H1 (cell line): Measurements from ENCODE around the gene NXNL2. TPM values are rescaled to one million over a fixed set of nuclear protein-coding genes. Genes with fewer than 3 reads are reported as not detected.

Experiments
- CTCF ChIA-PET: fragments of 300-600 bp; sonication (Branson Sonifier 250); formaldehyde crosslinking; loops from one replicate; lab custom pipeline; 2021; ENCODE audit not compliant: partially characterized antibody; lab: Charles Lee
- POLR2A ChIA-PET: fragments of 300-600 bp; sonication (Branson Sonifier 250); formaldehyde crosslinking; loops from one replicate; lab custom pipeline; 2021; ENCODE audit warnings: inconsistent platforms; ENCODE audit not compliant: partially characterized antibody; lab: Charles Lee
- DNase-seq, 2 experiments: peaks; one replicate each; pipeline versions ENCODE4 v3.0.0 to v3.0.0-alpha.2; 2010 to 2022; ENCODE audit warnings: low spot score in 2 of 2, low read depth in 1 of 2, mixed read lengths in 1 of 2
- FAIRE-seq: peaks from 2 replicates; lab custom pipeline; 2011; peaks lifted over from hg19 to GRCh38; lab: Jason Lieb, UNC
- H2AFZ ChIP-seq: 2 replicates; pipeline ENCODE4 v1.8.1; 2012; ENCODE audit warnings: low read length, inconsistent platforms
- H2AK5ac ChIP-seq: 2 replicates; pipeline ENCODE4 v1.6.1; 2013; ENCODE audit warnings: low read depth, low read length
- H2BK120ac ChIP-seq: replicated peaks from 2 replicates; pipeline ENCODE3; 2013; ENCODE audit warnings: low read depth, low read length, inconsistent platforms
- H2BK12ac ChIP-seq: 2 replicates; pipeline ENCODE4 v1.6.1; 2013; ENCODE audit warnings: low read depth, low read length
- H2BK15ac ChIP-seq: 2 replicates; pipeline ENCODE4 v1.6.1; 2013; ENCODE audit warnings: low read length
- H2BK20ac ChIP-seq: 2 replicates; pipeline ENCODE4 v1.6.1; 2013; ENCODE audit warnings: low read length
- H2BK5ac ChIP-seq: 2 replicates; pipeline ENCODE4 v1.6.1; 2013; ENCODE audit warnings: low read depth, low read length
- H3K14ac ChIP-seq: 2 replicates; pipeline ENCODE4 v1.6.1; 2013; ENCODE audit warnings: inconsistent platforms; ENCODE audit not compliant: insufficient read length
- H3K18ac ChIP-seq: 2 replicates; pipeline ENCODE4 v1.6.1; 2013; ENCODE audit warnings: low read length; ENCODE audit errors: extremely low read depth
- H3K23ac ChIP-seq: 2 replicates; pipeline ENCODE4 v1.6.1; 2013; ENCODE audit warnings: inconsistent platforms; ENCODE audit not compliant: insufficient read length
- H3K23me2 ChIP-seq: 2 replicates; pipeline ENCODE4 v1.6.1; 2013; ENCODE audit warnings: low read depth, low read length
- H3K27ac ChIP-seq: 2 replicates; pipeline ENCODE4 v1.6.1; 2011; ENCODE audit warnings: low read depth, low read length, inconsistent platforms
- H3K27me3 ChIP-seq, 4 experiments: replicated peaks in 1 of 4; 1 replicate in 1 of 4; 2 replicates in 3 of 4; pipeline versions ENCODE4 v1.6.1 to v1.8.1; 2011 to 2013; ENCODE audit warnings: low read length in 3 of 4, mild to moderate bottlenecking in 3 of 4, inconsistent platforms in 2 of 4, mixed read lengths in 2 of 4, moderate library complexity in 1 of 4; ENCODE audit not compliant: control insufficient read depth in 3 of 4, insufficient read depth in 3 of 4; ENCODE audit errors: extremely low read depth in 1 of 4
- H3K36me3 ChIP-seq, 4 experiments: 2 replicates each; pipeline versions ENCODE4 v1.6.1 to v1.8.1; 2011 to 2013; ENCODE audit warnings: mild to moderate bottlenecking in 4 of 4, low read length in 3 of 4, moderate library complexity in 2 of 4, control low read depth in 1 of 4, inconsistent platforms in 1 of 4; ENCODE audit not compliant: insufficient read depth in 4 of 4, control insufficient read depth in 2 of 4
- H3K4ac ChIP-seq: replicated peaks from 2 replicates; pipeline ENCODE3; 2013; ENCODE audit warnings: low read length, low read depth, mixed read lengths, inconsistent platforms; ENCODE audit not compliant: insufficient read length
- H3K4me1 ChIP-seq, 4 experiments: replicated peaks in 1 of 4; 1 replicate in 1 of 4; 2 replicates in 3 of 4; pipeline versions ENCODE4 v1.6.1 to v1.8.1; 2011 to 2013; ENCODE audit warnings: low read length in 3 of 4, inconsistent platforms in 2 of 4, mixed read lengths in 1 of 4; ENCODE audit not compliant: insufficient read depth in 4 of 4, control insufficient read depth in 3 of 4
- H3K4me2 ChIP-seq, 2 experiments: 2 replicates each; pipeline versions ENCODE4 v1.6.1 to v1.8.1; 2011 to 2013; ENCODE audit warnings: low read depth in 2 of 2, low read length in 2 of 2, control low read depth in 1 of 2, inconsistent platforms in 1 of 2, mild to moderate bottlenecking in 1 of 2; ENCODE audit not compliant: insufficient read depth in 1 of 2
- H3K4me3 ChIP-seq, 4 experiments: fragments of 200-600, 300-600 bp in 1 of 4; sonication (generic), shearing (Covaris generic), sonication (Bioruptor Twin) in 1 of 4; 2 replicates each; pipeline versions ENCODE4 v1.5.1 to v1.8.1; 2011 to 2016; ENCODE audit warnings: low read length in 4 of 4, low read depth in 3 of 4, control low read depth in 2 of 4, inconsistent platforms in 2 of 4, mild to moderate bottlenecking in 2 of 4, mixed read lengths in 1 of 4, moderate library complexity in 1 of 4; ENCODE audit not compliant: insufficient read depth in 2 of 4; ENCODE audit errors: extremely low read depth in 1 of 4
- H3K56ac ChIP-seq: replicated peaks from 2 replicates; pipeline ENCODE3; 2013; ENCODE audit warnings: low read depth, mild to moderate bottlenecking, mixed read lengths, low read length, inconsistent platforms; ENCODE audit not compliant: insufficient read length
- H3K79me1 ChIP-seq: 2 replicates; pipeline ENCODE4 v1.6.1; 2013; ENCODE audit warnings: low read depth, low read length, control low read depth
- H3K79me2 ChIP-seq, 2 experiments: 2 replicates each; pipeline versions ENCODE4 v1.6.1 to v1.8.1; 2012 to 2013; ENCODE audit warnings: low read length in 2 of 2, mild to moderate bottlenecking in 2 of 2, inconsistent platforms in 1 of 2; ENCODE audit not compliant: insufficient read depth in 2 of 2, control insufficient read depth in 1 of 2
- H3K9ac ChIP-seq, 4 experiments: replicated peaks in 1 of 4; 1 replicate in 1 of 4; 2 replicates in 3 of 4; pipeline versions ENCODE4 v1.6.1 to v1.8.1; 2011 to 2013; ENCODE audit warnings: low read depth in 3 of 4, low read length in 3 of 4, control low read depth in 2 of 4, mild to moderate bottlenecking in 2 of 4, moderate library complexity in 2 of 4, inconsistent platforms in 1 of 4; ENCODE audit errors: extremely low read depth in 1 of 4
- H3K9me3 ChIP-seq, 2 experiments: 2 replicates each; pipeline versions ENCODE4 v1.6.1 to v1.8.1; 2012 to 2013; ENCODE audit warnings: mild to moderate bottlenecking in 2 of 2, moderate library complexity in 2 of 2, control low read depth in 1 of 2, inconsistent platforms in 1 of 2, low read depth in 1 of 2, low read length in 1 of 2, mixed read lengths in 1 of 2; ENCODE audit not compliant: insufficient read depth in 2 of 2
- H4K20me1 ChIP-seq, 2 experiments: replicated peaks in 1 of 2; 2 replicates each; pipeline versions ENCODE3 to v1.8.1; 2011 to 2013; ENCODE audit warnings: inconsistent platforms in 2 of 2, low read length in 2 of 2, mild to moderate bottlenecking in 1 of 2; ENCODE audit not compliant: insufficient read depth in 2 of 2, control insufficient read depth in 1 of 2
- H4K5ac ChIP-seq: 2 replicates; pipeline ENCODE4 v1.6.1; 2013; ENCODE audit warnings: low read length, low read depth, mixed read lengths, inconsistent platforms; ENCODE audit not compliant: insufficient read length
- H4K8ac ChIP-seq: 2 replicates; pipeline ENCODE4 v1.8.0; 2013; ENCODE audit warnings: mild to moderate bottlenecking, moderate library complexity, low read length, inconsistent platforms; ENCODE audit not compliant: insufficient read depth; ENCODE audit errors: extremely low read depth
- H4K91ac ChIP-seq: replicated peaks from 2 replicates; pipeline ENCODE3; 2013; ENCODE audit warnings: low read length, mixed read lengths, inconsistent platforms; ENCODE audit not compliant: insufficient read length
- BCL11A ChIP-seq, 2 experiments: IDR thresholded peaks; one replicate each; pipeline ENCODE4 v1.6.1; 2011; ENCODE audit warnings: low read depth in 2 of 2, low read length in 2 of 2, mild to moderate bottlenecking in 2 of 2
- CHD2 ChIP-seq: IDR thresholded peaks from 2 replicates; pipeline ENCODE4 v1.6.1; 2012; ENCODE audit warnings: low read length, improper control_type of control experiment
- POU5F1 ChIP-seq: IDR thresholded peaks from 2 replicates; pipeline ENCODE4 v1.6.1; 2011; ENCODE audit warnings: low read depth, mild to moderate bottlenecking, low read length, moderate library complexity
- SP2 ChIP-seq: IDR thresholded peaks from 2 replicates; pipeline ENCODE4 v1.6.1; 2012; ENCODE audit warnings: mild to moderate bottlenecking, low read length, inconsistent platforms
- SP4 ChIP-seq: IDR thresholded peaks from 2 replicates; pipeline ENCODE4 v1.6.1; 2012; ENCODE audit warnings: low read length, inconsistent platforms
- TAF7 ChIP-seq: optimal IDR thresholded peaks from 2 replicates; pipeline ENCODE3; 2011; ENCODE audit warnings: low read depth, mild to moderate bottlenecking, inconsistent platforms, low read length, moderate library complexity, borderline replicate concordance
- WGBS, 2 experiments: shearing (Covaris generic) in 1 of 2; methylation state at CpG; one replicate each; pipeline versions ENCODE4 v1.1.6 to v1.1.7; 2013 to 2015; ENCODE audit warnings: low lambda C conversion rate in 2 of 2, mixed read lengths in 2 of 2, inconsistent platforms in 1 of 2, low coverage in 1 of 2, missing lambda C conversion rate in 1 of 2; ENCODE audit not compliant: insufficient replicate concordance in 2 of 2, insufficient coverage in 1 of 2, insufficient read length in 1 of 2; ENCODE audit errors: extremely low coverage in 1 of 2, missing lambda C conversion rate in 1 of 2; 5-methylcytosine and 5-hydroxymethylcytosine counted together
- polyA plus RNA-seq, 7 experiments: library from polyadenylated mRNA; depleted of rRNA in 3 of 7; stranded (reverse) in 5 of 7; unstranded in 2 of 7; fragments of >200 nt in 5 of 7; fragments of 200-250 nt in 2 of 7; gene quantifications; 1 replicate in 5 of 7; 2 replicates in 1 of 7; 4 replicates in 1 of 7; pipeline versions ENCODE4 v1.2.1 to v1.2.3, GENCODE V29; 2011 to 2013; ENCODE audit warnings: missing spikeins in 2 of 7, mixed read lengths in 2 of 7
- total RNA-seq: library from RNA; stranded (reverse); fragmentation: NEBNext Ultra II Directional; extraction: Animal tissue kit (Norgen Biotek cat#: 25700); gene quantifications from 2 replicates; pipeline ENCODE4 v1.2.1, GENCODE V29; 2021

Gene NXNL2
- total and polyA plus RNA-seq, 2 of the 8 experiments (the other 6 are each of a cell fraction or from before 2014, with no cell fraction given), result 1.9 to 2.6 TPM

DNA sequence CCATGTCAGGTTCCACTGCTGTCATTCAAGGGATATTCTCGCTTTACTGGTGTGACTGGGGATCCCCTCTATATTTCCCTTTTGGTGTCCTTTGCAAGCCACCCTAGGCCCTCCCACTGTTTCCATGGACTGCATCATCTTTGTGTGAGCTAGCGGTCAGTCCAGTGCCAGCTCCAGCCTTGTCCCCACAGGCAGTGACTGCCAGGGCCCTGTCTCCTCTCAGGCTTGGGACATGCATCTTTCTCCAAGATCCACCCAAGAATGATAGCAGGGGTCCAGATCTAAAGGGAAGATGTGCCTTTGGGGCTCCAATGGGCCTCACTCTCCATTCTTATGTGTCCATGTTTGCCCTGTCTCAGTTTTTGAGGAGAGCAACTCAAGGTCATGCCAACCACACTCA is 37.8 kb upstream of the NXNL2 start:
- ChIA-PET CTCF (interaction anchor here (0.8 kb wide), 1 partner anchor 35 kb away, joined by 4 read pairs; no protein-coding TSS in a partner anchor), POLR2A (no interaction called here)
- H2BK120ac ChIP-seq, result no peak overlapping the region
- H2BK5ac ChIP-seq, result no peak overlapping the region
- H3K4ac ChIP-seq, result no peak overlapping the region
- H3K14ac ChIP-seq, result no peak overlapping the region
- DNase-seq, result no peak
- TF ChIP-seq SP4 (no peak), BCL11A (IDR thresholded peaks at IDR 0.05; ENCODE audit: low read depth in 2 of 2, low read length in 2 of 2) (no peak), TAF7 (no peak), POU5F1 (no peak), SP2 (no peak), CHD2 (no peak)
- no peaks in the 10 kb centered on the region for H3K23me2 ChIP-seq
- 0 out of 2 replicates have a peak overlapping the region, but pooled peaks have one; percentile 60 for H3K18ac ChIP-seq
- H3K79me2 ChIP-seq, result no peaks in the 10 kb centered on the region
- H3K9me3 ChIP-seq, result no peaks in the 10 kb centered on the region
- H3K23ac ChIP-seq, result no peak overlapping the region
- no peaks in the 10 kb centered on the region for H4K20me1 ChIP-seq
- no peak overlapping the region for H2BK20ac ChIP-seq
- H2BK12ac ChIP-seq, result no peak overlapping the region
- H3K79me1 ChIP-seq, result no peaks in the 10 kb centered on the region
- H4K8ac ChIP-seq, result no peak overlapping the region
- H2BK15ac ChIP-seq, result no peak overlapping the region
- no peak overlapping the region for H4K5ac ChIP-seq
- no peak overlapping the region for H4K91ac ChIP-seq
- no peak for FAIRE-seq
- no peak overlapping the region for H3K9ac ChIP-seq
- no peak overlapping the region for H3K27ac ChIP-seq
- H3K4me2 ChIP-seq, result no peak overlapping the region
- no peak overlapping the region for H2AFZ ChIP-seq
- no peak overlapping the region for H3K56ac ChIP-seq
- peaks cover 0 to 2% (median 0%) of the 10 kb centered on the region in 4 experiments; a peak in 2 of 7 replicates for H3K4me1 ChIP-seq
- 88% methylated on average over 2 of the region's 2 CpGs; no CpG with 5 or more reads in 1 of the 2 experiments for WGBS, 2 experiments
- no peaks in the 10 kb centered on the region for H3K36me3 ChIP-seq
- no peaks in the 10 kb centered on the region for H3K27me3 ChIP-seq
- H3K4me3 ChIP-seq, result no peak overlapping the region
- no peak overlapping the region for H2AK5ac ChIP-seq
